ENCODE results near the gene TREH.
A peak's percentile ranks its signal among the peaks of the same experiment; 100 is the strongest.

The TREH gene

DNA sequence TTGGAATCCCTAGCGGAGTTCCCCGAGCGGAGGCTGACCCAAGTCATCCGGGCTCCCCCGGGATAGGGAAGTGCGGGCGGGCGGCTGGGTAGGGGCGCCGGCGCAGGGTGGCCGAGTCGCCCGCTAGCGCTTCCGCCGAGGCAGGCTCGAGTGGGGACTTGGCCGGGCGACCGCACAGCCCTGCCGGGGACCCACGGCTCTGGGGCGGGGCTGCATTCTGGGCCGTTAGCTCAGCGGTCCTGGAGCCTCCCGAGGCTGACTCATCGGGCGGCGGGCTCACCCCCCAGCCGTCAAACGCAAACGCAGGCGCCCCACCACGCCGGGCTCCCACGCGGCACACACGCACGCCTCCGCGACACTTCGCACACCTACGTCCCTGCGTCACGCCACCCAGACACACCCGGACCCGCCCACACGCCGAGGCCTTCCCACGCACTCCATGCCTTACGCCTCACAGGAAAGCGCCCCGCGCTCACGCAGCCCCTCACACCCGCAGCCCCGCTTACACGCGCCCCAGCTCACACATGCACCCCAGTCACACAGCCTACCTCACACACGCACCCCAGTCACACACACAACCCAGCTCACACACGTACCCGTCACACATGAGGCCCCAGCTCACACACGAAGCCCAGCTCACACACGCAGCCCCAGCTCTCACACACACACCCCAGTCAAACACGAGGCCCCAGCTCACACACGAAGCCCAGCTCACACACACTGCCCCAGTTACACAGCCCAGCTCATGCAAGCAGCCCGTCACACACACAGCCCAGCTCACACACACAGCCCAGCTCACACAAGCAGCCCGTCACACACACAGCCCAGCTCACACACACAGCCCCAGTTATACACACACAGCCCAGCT, 70.9 kb downstream of the TREH start:
- DNase-seq = peak; percentile 77
- in situ Hi-C loops (cut with HindIII; ENCODE audit: low pct_ligation_motif_present, low sequenced_read_pairs) = no loop called here
- no peaks in the 10 kb centered on the region for H3K36me3 ChIP-seq (replicated peaks)

GRCh38 chr11:118607401-118608359, 71.8 kb downstream of the TREH start, which contains the start of gene PHLDB1:
TSS of gene PHLDB1 (plus strand) at chr11:118607615. CDS start at chr11:118613837, 6,222 bp downstream.
- TF ChIP-seq CTCF (IDR thresholded peaks at IDR 0.05; ENCODE audit: low read depth, low read length, missing control alignments) = peak; percentile 76
- Histone ChIP-seq H3K27me3 (replicated peaks) (no peaks in the 10 kb centered on the region), H3K27ac (peak within 1 kb of the TSS; percentile 89), H3K4me3 (ENCODE audit: low read depth, low read length) (peak within 1 kb of the TSS; percentile 85), H3K36me3 (replicated peaks) (peaks cover 3% of the 10 kb centered on the region)
- DNase-seq = peak; percentile 60
- in situ Hi-C loops (cut with HindIII; ENCODE audit: low pct_ligation_motif_present, low sequenced_read_pairs) = no loop called here

More for the DNA sequence above, 70.9 kb downstream of the TREH start:
- Histone ChIP-seq H3K4me3 (ENCODE audit: low read depth, low read length) (peak overlapping the region; percentile 85), H3K27me3 (replicated peaks) (no peaks in the 10 kb centered on the region), H3K27ac (peak overlapping the region; percentile 89)
- no peak for TF ChIP-seq CTCF (IDR thresholded peaks at IDR 0.05; ENCODE audit: low read depth, low read length, missing control alignments)

Data from brain microvascular endothelial cell (primary cell).